Measurements from ENCODE around the gene HDLBP. TPM values are rescaled to one million over a fixed set of nuclear protein-coding genes. Genes with fewer than 3 reads are reported as not detected.

HDLBP gene
- total and polyA plus RNA-seq, 10 of the 15 experiments (the other 5 are each of a cell fraction or from before 2014, with no cell fraction given) = 19.5 to 383 (median 249) TPM

DNA sequence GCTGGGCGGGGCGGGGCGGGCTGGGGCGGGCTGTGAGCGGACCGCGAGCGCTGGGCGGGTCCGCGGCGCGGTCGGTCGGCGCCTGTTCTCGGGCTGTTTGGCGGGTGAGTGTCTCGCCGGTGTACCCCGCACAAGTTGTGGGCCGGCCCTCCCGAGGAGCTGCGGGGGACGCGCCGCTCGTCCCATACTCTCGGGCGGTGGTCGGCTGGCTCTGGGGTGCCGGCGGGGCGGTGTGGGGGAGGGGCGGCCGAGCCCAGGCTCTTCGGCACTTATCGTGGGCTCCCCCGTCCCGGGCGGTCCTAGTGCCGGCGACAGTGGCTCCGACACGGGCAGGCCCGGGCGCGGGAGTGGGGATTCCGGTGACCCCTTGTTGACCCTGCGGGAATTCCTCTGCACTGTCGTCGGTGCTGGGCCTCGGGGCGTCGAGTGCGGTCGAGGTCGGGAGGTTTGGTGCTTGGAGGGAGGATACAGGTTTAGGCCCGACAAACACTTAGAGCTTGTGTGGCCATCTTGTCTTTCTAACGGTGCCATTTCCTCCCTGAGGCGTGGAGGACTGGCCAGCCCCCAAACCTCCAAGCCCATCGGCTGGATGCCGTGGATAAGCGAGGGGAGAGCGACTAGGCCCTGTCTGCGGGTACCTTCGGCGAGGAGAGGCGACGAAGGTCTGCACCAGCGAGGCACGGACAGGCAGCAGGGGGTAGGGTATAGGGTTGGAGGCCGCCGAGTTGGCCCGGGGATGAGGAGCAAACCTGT lies 583 bp upstream of the HDLBP start, which contains the start of gene SEPTIN2 (continued):
- TF ChIP-seq IKZF2 (IDR thresholded peaks at IDR 0.05) = peak in 1 of 2 experiments; percentile 45; a peak in 2 of 4 replicates
- TF ChIP-seq HDAC2 (IDR thresholded peaks at IDR 0.05) = no peak
- TF ChIP-seq ZSCAN29 (IDR thresholded peaks at IDR 0.05) = 0 out of 2 replicates have a peak, but pooled peaks have one; percentile 17
- TF ChIP-seq POU2F2 (IDR thresholded peaks at IDR 0.05; ENCODE audit: borderline replicate concordance, low read depth, low read length) = peak; percentile 41; the same call in 1 of the 3 replicates
- TF ChIP-seq RUNX3 (IDR thresholded peaks at IDR 0.05; ENCODE audit: low read length) = no peak
- peak; percentile 23 for TF ChIP-seq SIX5 (IDR thresholded peaks at IDR 0.05; ENCODE audit: low read depth, low read length, severe bottlenecking)
- peak; percentile 59; the same call in 1 of the 2 replicates for TF ChIP-seq DPF2 (IDR thresholded peaks at IDR 0.05)
- TF ChIP-seq BCL11A (IDR thresholded peaks at IDR 0.05; ENCODE audit: low read depth, low read length) = no peak
- no peak for TF ChIP-seq ZNF24 (IDR thresholded peaks at IDR 0.05)
- TF ChIP-seq, protein P1, sequence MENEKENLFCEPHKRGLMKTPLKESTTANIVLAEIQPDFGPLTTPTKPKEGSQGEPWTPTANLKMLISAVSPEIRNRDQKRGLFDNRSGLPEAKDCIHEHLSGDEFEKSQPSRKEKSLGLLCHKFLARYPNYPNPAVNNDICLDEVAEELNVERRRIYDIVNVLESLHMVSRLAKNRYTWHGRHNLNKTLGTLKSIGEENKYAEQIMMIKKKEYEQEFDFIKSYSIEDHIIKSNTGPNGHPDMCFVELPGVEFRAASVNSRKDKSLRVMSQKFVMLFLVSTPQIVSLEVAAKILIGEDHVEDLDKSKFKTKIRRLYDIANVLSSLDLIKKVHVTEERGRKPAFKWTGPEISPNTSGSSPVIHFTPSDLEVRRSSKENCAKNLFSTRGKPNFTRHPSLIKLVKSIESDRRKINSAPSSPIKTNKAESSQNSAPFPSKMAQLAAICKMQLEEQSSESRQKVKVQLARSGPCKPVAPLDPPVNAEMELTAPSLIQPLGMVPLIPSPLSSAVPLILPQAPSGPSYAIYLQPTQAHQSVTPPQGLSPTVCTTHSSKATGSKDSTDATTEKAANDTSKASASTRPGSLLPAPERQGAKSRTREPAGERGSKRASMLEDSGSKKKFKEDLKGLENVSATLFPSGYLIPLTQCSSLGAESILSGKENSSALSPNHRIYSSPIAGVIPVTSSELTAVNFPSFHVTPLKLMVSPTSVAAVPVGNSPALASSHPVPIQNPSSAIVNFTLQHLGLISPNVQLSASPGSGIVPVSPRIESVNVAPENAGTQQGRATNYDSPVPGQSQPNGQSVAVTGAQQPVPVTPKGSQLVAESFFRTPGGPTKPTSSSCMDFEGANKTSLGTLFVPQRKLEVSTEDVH (IDR thresholded peaks at IDR 0.05; ENCODE audit: low read depth, partially characterized antibody) = no peak
- TF ChIP-seq, protein P2, sequence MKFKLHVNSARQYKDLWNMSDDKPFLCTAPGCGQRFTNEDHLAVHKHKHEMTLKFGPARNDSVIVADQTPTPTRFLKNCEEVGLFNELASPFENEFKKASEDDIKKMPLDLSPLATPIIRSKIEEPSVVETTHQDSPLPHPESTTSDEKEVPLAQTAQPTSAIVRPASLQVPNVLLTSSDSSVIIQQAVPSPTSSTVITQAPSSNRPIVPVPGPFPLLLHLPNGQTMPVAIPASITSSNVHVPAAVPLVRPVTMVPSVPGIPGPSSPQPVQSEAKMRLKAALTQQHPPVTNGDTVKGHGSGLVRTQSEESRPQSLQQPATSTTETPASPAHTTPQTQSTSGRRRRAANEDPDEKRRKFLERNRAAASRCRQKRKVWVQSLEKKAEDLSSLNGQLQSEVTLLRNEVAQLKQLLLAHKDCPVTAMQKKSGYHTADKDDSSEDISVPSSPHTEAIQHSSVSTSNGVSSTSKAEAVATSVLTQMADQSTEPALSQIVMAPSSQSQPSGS (IDR thresholded peaks at IDR 0.05; ENCODE audit: low read length) = no peak
- TF ChIP-seq EGR1 (IDR thresholded peaks at IDR 0.05; ENCODE audit: borderline replicate concordance in 1 of 2, low read depth in 2 of 2, low read length in 2 of 2) = peak in 1 of 2 experiments; percentile 69; a peak in 1 of 3 replicates
- no peak for TF ChIP-seq NFYA (IDR thresholded peaks at IDR 0.05; ENCODE audit: borderline replicate concordance, low read depth, low read length)
- TF ChIP-seq PAX5 (IDR thresholded peaks at IDR 0.05; ENCODE audit: borderline replicate concordance, low read depth, low read length) = peak; percentile 12; the same call in 1 of the 2 replicates
- no peak for TF ChIP-seq KLF5 (IDR thresholded peaks at IDR 0.05; ENCODE audit: partially characterized antibody)
- no peak for TF ChIP-seq SUZ12 (IDR thresholded peaks at IDR 0.05; ENCODE audit: unreplicated experiment)
- no peak for TF ChIP-seq FOS (IDR thresholded peaks at IDR 0.05; ENCODE audit: borderline replicate concordance, extremely low read depth, insufficient read length)
- TF ChIP-seq FOXM1 (IDR thresholded peaks at IDR 0.05; ENCODE audit: low read depth, low read length) = no peak
- TF ChIP-seq, protein P3, sequence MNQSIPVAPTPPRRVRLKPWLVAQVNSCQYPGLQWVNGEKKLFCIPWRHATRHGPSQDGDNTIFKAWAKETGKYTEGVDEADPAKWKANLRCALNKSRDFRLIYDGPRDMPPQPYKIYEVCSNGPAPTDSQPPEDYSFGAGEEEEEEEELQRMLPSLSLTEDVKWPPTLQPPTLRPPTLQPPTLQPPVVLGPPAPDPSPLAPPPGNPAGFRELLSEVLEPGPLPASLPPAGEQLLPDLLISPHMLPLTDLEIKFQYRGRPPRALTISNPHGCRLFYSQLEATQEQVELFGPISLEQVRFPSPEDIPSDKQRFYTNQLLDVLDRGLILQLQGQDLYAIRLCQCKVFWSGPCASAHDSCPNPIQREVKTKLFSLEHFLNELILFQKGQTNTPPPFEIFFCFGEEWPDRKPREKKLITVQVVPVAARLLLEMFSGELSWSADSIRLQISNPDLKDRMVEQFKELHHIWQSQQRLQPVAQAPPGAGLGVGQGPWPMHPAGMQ (IDR thresholded peaks at IDR 0.05; ENCODE audit: borderline replicate concordance) = no peak
- TF ChIP-seq TAF1 (IDR thresholded peaks at IDR 0.05; ENCODE audit: borderline replicate concordance, low read depth, low read length) = peak; percentile 71; the same call in 1 of the 2 replicates
- TF ChIP-seq POLR2A (IDR thresholded peaks at IDR 0.05; ENCODE audit: low read depth, low read length) = peak; percentile 64
- TF ChIP-seq CBX3 (IDR thresholded peaks at IDR 0.05; ENCODE audit: borderline replicate concordance, low read depth) = no peak
- no peak for TF ChIP-seq JUNB (IDR thresholded peaks at IDR 0.05)
- no peak for TF ChIP-seq SMARCA5 (IDR thresholded peaks at IDR 0.05)

All from GM12878 (cell line).